Dermis microvascular lymphatic vessel endothelial cell (primary cell): ENCODE data around the gene ERC2. TPM values are rescaled to one million over a fixed set of nuclear protein-coding genes. Genes with fewer than 3 reads are reported as not detected.

Source experiments
- DNase-seq, 2 donors: peaks; one replicate each; pipeline versions ENCODE4 v3.0.0 to v3.0.0-alpha.2; 2010; ENCODE audit warnings: low read depth in 2 of 2
- total RNA-seq: library from RNA; depleted of rRNA; stranded (reverse); fragments of >200 nt; gene quantifications from 2 replicates; pipeline ENCODE4 v1.2.1, GENCODE V29; 2014

Gene ERC2
- total RNA-seq, 1 donor from 2014 or later = 1.5 TPM

- no peak for DNase-seq
Observed at GRCh38 chr3:56428667-56429066, 39.6 kb downstream of the ERC2 start.

- DNase-seq = no peak
Observed at GRCh38 chr3:56424885-56425284, 43.4 kb downstream of the ERC2 start.

GRCh38 chr3:56424336-56424735, 43.9 kb downstream of the ERC2 start:
- no peak for DNase-seq

DNA sequence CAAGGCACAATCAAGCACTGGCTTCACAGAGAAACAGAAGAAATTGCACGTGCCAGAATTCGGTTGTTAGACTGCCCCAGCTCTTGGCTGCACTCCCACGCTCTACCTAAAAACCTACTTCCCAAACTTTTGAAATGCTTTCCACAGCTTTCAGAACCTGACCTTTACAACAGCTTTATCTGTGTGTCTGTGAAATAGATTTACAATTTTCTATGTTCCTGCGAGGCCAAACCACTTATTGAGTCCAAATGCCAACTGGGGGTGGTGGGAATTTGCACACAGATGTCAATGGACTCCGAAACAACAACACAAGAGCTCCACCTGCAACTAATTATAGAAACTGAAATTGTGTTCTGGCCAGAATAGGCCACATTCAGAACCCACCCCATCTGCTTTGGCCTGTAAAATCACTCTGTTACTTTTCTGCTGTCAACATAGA, 44.6 kb downstream of the ERC2 start:
- no peak for DNase-seq

DNA sequence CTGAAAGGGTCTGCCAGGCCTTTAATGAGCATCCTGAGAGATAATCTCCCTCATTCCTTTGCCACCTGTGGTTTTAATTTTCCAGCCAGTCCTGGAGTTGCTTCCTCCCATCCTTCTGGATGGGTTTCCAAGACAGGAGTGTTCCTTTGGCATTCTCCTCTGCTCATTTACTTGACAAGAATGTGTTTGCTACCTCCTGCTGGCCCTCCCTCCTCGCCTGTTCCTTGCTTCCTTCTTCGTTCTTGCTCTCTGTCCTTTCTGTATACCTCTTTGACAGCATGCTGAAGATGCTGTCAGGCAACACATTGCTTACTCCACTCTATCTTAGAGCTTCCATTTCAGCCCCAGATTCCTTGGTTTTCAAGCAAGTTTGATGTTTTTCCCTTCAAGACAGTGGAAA, 46.0 kb downstream of the ERC2 start:
- DNase-seq = no peak

- DNase-seq = no peak
Observed at GRCh38 chr3:56421205-56421604, 47.1 kb downstream of the ERC2 start.

- DNase-seq = no peak
Observed at GRCh38 chr3:56415652-56416051, 52.6 kb downstream of the ERC2 start.

DNA sequence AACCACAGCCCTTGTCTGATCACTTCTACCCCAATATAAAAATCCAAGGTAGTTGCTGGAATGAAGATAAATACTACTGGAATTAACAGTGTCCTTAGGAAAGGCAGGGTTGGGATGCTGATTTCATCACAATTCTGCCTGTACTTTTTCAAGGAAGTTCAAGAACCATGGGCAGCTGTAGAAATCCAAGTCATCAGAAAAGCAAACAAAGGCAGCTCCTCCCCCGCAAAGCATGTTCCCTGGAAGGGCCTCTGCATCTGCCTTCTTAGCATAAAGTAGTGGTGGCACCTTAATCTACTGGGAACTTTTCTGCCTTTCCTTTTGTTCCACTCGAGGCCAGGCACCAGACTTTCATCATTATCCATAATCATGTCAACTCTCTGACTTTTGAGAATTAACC, 54.4 kb downstream of the ERC2 start:
- DNase-seq = no peak

GRCh38 chr3:56411166-56411565, 57.1 kb downstream of the ERC2 start:
- no peak for DNase-seq

DNA sequence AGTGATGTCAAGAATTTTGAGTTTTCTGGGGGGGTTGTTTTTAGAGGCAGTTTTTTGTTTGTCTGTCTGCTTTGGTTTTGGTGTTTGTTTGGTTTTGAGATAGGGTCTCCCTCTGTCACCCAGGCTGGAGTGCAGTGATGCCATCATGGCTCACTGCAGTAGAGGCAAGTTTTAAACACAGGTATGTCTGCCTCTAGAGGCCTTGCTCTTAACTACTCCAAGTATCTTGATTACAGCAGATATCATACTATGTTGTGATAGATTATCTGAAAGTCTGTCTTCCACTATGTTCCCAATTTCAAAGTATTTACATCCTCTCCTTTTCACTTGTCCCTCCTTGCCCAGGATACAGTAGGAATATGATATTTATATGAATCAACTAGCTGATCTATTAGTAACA, 57.7 kb downstream of the ERC2 start:
- DNase-seq = no peak

GRCh38 chr3:56409790-56410189, 58.5 kb downstream of the ERC2 start:
- no peak for DNase-seq

DNA sequence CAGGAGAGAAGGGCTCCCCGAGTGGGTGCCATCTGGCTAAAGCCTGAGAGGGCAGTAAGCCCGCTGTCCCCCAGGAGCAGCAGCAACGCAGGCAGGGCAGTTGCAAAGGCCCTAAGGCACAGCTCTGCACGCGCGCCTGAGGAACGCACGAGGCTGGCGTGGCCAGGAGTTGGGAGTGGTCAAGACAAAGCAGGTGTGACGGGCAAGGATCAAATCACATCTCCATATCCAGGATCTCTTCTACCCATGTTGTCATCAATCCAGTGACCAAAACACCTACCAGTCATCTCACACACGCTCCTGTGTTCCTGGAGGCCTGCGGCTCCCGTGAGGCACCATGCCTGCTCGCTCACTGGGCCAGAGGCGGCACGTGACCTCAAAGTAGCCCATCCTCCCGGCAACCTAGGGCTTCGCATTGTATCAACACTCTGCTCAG, 59.5 kb downstream of the ERC2 start:
- no peak for DNase-seq

- no peak for DNase-seq
Observed at GRCh38 chr3:56406826-56407515, 61.3 kb downstream of the ERC2 start.

DNA sequence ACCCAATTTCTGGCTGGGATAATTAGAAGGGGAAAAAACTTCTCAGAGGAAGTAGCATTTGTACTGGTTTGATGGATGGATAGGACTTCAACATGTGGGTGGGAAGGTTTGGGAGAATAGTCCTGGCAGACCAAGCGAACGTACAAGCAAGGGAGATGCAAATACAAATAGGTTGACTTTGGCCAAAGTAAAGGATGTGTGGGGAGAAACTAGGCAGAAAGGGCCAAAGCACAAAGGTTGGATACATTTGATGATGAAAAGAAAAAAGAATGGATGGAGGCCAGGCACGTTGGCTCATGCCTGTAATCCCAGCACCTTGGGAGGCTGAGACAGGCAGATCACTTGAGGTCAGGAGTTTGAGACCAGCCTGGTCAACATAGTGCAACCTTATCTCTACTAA, 63.4 kb downstream of the ERC2 start:
- no peak for DNase-seq

GRCh38 chr3:56398659-56399058, 69.6 kb downstream of the ERC2 start:
- DNase-seq = no peak

DNA sequence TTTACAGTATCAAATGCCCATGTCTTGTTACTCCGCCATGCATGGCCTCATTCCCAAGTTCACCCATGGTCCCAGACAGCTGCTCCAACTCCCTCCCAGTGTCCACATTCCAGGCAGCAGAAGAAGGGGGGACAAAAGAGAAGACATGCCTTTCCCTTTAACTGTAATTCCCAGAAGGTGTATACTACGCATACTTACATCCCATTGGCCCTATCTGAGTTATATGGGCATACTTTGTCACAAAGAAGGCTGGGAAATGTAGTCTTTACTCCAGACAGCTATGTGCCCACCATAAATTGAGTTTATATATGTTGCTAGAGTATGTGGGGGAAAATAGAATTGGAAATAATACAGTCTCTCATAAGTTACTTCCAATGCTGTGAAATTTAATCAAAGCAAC, 70.5 kb downstream of the ERC2 start:
- no peak for DNase-seq

GRCh38 chr3:56389183-56389830, 79.0 kb downstream of the ERC2 start:
- DNase-seq = no peak

- DNase-seq = no peak
Observed at GRCh38 chr3:56383092-56383491, 85.2 kb downstream of the ERC2 start.

- no peak for DNase-seq
Observed at GRCh38 chr3:56379723-56380287, 88.5 kb downstream of the ERC2 start.

GRCh38 chr3:56375654-56376053, 92.6 kb downstream of the ERC2 start:
- no peak for DNase-seq

DNA sequence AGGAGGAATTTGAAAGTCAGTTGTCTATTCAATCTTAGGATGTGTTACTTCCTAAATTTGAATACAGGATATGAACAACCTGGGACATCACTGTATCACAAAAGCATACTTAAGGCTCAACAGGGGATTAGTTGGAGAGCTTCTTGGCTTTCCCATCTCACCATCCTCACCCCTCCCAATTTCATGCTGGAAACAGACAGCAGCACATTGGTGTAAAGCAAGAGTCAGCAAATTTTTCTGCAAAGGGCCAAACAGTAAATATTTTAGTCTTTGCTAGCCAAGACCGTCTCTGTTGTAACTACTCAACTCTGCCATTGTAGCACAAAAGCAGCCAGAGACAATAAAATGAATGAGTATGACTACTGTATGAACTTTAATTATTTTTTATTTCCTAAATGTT, 94.9 kb downstream of the ERC2 start:
- no peak for DNase-seq

DNA sequence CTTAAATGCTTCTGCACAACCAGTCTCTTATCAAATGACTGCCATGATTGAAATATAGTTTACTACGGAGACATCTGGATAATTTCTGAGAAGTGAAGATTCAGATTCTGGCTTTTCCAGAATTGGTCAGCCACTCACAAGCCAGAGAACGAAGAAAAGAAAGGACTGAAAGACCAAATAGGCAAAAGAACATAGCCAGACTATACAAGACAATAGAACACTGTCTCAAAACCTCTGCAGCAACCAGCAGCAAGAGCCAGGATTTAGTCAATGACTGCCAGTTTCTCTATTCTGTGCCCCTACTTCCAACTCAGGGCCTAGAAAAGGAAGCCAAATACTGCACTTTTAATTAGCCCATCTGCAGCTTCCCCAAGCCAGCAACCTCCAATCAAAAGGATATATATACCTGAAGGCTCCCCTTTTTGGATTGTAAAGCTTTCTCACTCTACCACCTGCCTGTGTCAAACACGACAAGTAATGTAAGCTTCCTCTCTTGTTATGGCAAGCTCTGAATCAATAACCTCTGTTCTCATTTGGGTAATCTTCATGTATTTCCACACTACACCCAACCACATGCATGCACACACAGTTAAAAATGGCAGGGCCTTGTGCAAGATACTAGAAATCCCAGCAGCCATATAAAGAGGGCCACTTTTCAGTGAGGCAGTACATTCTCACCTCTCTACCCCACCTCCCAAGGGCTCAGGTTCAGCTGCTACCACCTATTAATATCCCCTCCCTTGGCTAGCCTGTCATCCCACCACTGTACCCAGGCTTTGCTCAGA, 97.1 kb downstream of the ERC2 start:
- DNase-seq = no peak
